IPS-20b (cell line): ENCODE results near the gene ABCA3.

Experiments used
- H3K27ac ChIP-seq: one replicate; pipeline ENCODE4 v1.5.1; 2013; ENCODE audit warnings: low read length
- H3K27me3 ChIP-seq: 2 replicates; pipeline ENCODE4 v1.6.1; 2013; ENCODE audit warnings: mild to moderate bottlenecking, low read length, inconsistent platforms; ENCODE audit not compliant: insufficient read depth
- H3K36me3 ChIP-seq: 2 replicates; pipeline ENCODE4 v1.6.1; 2013; ENCODE audit warnings: low read depth, mild to moderate bottlenecking, inconsistent platforms, low read length, moderate library complexity; ENCODE audit not compliant: insufficient read depth
- H3K4me1 ChIP-seq: 2 replicates; pipeline ENCODE4 v1.6.1; 2013; ENCODE audit warnings: mild to moderate bottlenecking, control low read depth, inconsistent platforms, low read length, moderate library complexity; ENCODE audit not compliant: insufficient read depth
- H3K4me3 ChIP-seq: 2 replicates; pipeline ENCODE4 v1.5.1; 2013; ENCODE audit warnings: mild to moderate bottlenecking, low read length, inconsistent platforms
- H3K9ac ChIP-seq: 2 replicates; pipeline ENCODE4 v1.6.1; 2013; ENCODE audit warnings: low read depth, mild to moderate bottlenecking, inconsistent platforms, low read length, moderate library complexity
- H3K9me3 ChIP-seq: 2 replicates; pipeline ENCODE4 v1.6.1; 2013; ENCODE audit warnings: mild to moderate bottlenecking, low read depth, low read length, inconsistent platforms; ENCODE audit not compliant: insufficient read depth

ABCA3 gene

GRCh38 chr16:2328428-2328827, 12.1 kb downstream of the ABCA3 start:
- no peaks in the 10 kb centered on the region for H3K9me3 ChIP-seq
- no peaks in the 10 kb centered on the region for H3K36me3 ChIP-seq
- H3K4me1 ChIP-seq: no peaks in the 10 kb centered on the region
- H3K27me3 ChIP-seq: no peaks in the 10 kb centered on the region
- H3K9ac ChIP-seq: no peak overlapping the region
- H3K4me3 ChIP-seq: no peak overlapping the region
- H3K27ac ChIP-seq: no peak overlapping the region

GRCh38 chr16:2326191-2326590, 14.3 kb downstream of the ABCA3 start:
- H3K4me1 ChIP-seq: no peaks in the 10 kb centered on the region
- H3K9me3 ChIP-seq: no peaks in the 10 kb centered on the region
- H3K9ac ChIP-seq: no peak overlapping the region
- no peak overlapping the region for H3K4me3 ChIP-seq
- no peaks in the 10 kb centered on the region for H3K27me3 ChIP-seq
- no peaks in the 10 kb centered on the region for H3K36me3 ChIP-seq
- no peak overlapping the region for H3K27ac ChIP-seq

DNA sequence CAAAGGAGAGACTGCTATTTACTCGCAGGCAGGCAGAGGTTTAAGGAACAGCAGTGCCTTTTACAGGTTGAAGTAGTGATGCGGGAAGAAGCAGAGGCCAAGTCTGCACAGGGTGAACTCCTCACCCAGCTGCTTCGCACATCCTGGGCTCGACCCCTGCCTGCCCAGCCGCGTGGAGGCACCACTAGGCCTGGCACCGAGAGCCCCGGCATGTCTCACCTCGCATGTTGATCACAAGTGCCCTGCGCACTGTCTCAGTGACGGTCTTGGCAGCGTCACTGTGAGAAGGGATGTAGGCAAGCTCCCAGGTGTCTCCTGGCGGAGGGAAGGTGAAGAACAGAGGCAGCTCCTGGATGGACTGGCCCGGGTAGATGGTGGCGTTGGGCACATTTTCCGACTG, 14.7 kb downstream of the ABCA3 start:
- H3K4me1 ChIP-seq: no peaks in the 10 kb centered on the region
- no peak overlapping the region for H3K9ac ChIP-seq
- H3K27me3 ChIP-seq: no peaks in the 10 kb centered on the region
- no peak overlapping the region for H3K4me3 ChIP-seq
- no peaks in the 10 kb centered on the region for H3K36me3 ChIP-seq
- H3K27ac ChIP-seq: no peak overlapping the region
- H3K9me3 ChIP-seq: no peaks in the 10 kb centered on the region

GRCh38 chr16:2325181-2325580, 15.3 kb downstream of the ABCA3 start:
- Histone ChIP-seq H3K27ac (no peak overlapping the region), H3K27me3 (no peaks in the 10 kb centered on the region), H3K9me3 (no peaks in the 10 kb centered on the region), H3K36me3 (no peaks in the 10 kb centered on the region), H3K4me1 (no peaks in the 10 kb centered on the region), H3K9ac (no peak overlapping the region), H3K4me3 (no peak overlapping the region)

DNA sequence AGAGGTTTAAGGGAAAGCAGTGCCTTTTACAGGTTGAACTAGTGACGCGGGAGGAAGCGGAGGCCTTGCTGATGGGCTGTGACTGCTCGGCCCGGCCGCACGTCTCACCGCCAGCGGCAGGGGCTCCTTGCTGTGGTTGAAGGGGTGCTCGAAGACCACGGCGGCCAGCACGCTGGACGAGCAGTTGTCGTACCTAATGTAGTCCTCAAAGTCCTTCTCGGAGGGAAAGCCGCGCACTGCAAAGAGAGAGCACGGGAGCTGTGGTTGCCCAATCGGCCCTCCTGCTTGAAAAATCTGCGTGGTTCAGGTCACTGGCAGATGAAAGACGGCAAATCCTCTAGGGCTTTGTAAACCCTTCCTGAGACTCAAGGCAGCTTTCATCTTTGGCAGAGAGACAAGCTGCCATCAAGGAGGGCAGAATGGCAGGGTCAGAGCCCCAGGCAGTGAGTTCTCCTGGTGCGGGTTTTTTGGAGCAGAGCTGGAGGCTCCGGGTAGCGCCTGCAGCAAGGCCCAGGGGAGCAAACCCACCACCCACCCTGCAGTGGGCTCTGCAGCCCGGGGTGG, 16.1 kb downstream of the ABCA3 start:
- Histone ChIP-seq H3K36me3 (no peaks in the 10 kb centered on the region), H3K4me1 (no peaks in the 10 kb centered on the region), H3K27me3 (no peaks in the 10 kb centered on the region), H3K9me3 (no peaks in the 10 kb centered on the region), H3K4me3 (no peak overlapping the region), H3K27ac (no peak overlapping the region), H3K9ac (no peak overlapping the region)

GRCh38 chr16:2323701-2324100, 16.8 kb downstream of the ABCA3 start:
- no peak overlapping the region for H3K4me3 ChIP-seq
- H3K27me3 ChIP-seq: no peaks in the 10 kb centered on the region
- no peak overlapping the region for H3K9ac ChIP-seq
- H3K4me1 ChIP-seq: no peaks in the 10 kb centered on the region
- no peak overlapping the region for H3K27ac ChIP-seq
- H3K9me3 ChIP-seq: no peaks in the 10 kb centered on the region
- H3K36me3 ChIP-seq: no peaks in the 10 kb centered on the region

- no peaks in the 10 kb centered on the region for H3K4me1 ChIP-seq
- H3K4me3 ChIP-seq: no peak overlapping the region
- no peaks in the 10 kb centered on the region for H3K36me3 ChIP-seq
- H3K27ac ChIP-seq: no peak overlapping the region
- no peaks in the 10 kb centered on the region for H3K9me3 ChIP-seq
- H3K27me3 ChIP-seq: no peaks in the 10 kb centered on the region
- H3K9ac ChIP-seq: no peak overlapping the region
Observed at GRCh38 chr16:2319606-2320005, 20.9 kb downstream of the ABCA3 start.

- Histone ChIP-seq H3K9ac (no peak overlapping the region), H3K27ac (no peak overlapping the region), H3K4me3 (no peak overlapping the region), H3K4me1 (no peaks in the 10 kb centered on the region), H3K9me3 (no peaks in the 10 kb centered on the region), H3K27me3 (no peaks in the 10 kb centered on the region), H3K36me3 (no peaks in the 10 kb centered on the region)
Observed at GRCh38 chr16:2317231-2318020, 23.1 kb downstream of the ABCA3 start.

DNA sequence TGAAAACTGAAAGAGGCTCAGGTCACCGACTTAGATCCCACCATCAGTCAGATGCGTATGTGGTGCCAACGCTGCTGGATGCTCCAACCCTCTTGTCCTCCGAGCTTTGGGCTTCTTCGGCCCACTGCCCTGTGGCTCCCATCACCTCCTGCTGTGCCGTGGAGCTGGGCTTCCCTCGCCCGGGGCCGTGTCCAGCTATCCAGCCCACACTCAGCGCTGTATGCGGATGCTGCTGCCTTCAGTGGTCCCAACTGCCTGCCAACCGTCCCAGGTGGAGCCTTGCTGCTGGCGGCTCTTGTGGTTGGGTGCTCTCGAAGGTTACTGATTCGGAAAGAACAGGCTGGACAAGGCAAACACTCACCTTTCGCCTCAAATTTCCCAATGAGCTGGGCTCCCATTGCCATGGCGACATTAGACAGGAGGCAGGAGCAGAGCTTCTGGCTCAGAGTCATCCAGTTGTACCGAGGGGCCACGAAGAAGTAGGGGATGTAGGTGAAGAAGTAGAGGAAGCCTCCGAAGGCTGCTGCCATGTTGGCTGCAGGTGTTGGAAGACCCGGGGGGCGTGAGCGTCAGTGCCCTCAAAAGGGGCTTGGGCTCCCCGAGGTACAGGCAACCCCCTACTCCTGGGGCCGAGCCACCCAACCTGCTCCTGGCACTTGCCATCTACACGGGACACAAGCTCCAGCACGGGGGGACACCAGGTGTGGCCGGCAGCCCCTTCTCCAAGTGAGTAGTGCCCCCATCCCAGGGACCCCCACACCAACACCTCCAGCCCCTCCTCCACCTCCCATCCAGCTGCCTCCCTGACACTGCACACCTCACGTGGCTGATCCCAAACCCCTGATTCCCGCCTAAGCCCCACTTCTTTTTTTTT, 32.2 kb downstream of the ABCA3 start:
- Histone ChIP-seq H3K36me3 (no peaks in the 10 kb centered on the region), H3K27ac (no peak overlapping the region), H3K9ac (no peak overlapping the region), H3K4me1 (no peaks in the 10 kb centered on the region), H3K4me3 (no peak overlapping the region), H3K9me3 (no peaks in the 10 kb centered on the region), H3K27me3 (no peaks in the 10 kb centered on the region)

DNA sequence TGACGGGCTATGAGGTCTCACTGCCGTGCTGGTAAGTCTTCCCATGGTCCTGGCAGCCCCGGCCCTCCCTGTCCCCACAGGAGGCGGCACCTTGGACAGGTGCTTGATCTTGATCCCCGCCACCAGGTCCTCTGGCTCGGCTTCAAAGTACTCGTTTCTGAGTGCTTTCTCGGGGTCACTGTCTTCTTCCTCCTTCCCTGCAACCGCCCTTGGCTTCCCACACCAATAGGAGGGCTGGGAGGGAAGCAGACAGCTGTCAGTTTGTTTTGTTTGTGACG, 40.7 kb downstream of the ABCA3 start:
- Histone ChIP-seq H3K9ac (no peak overlapping the region), H3K4me1 (no peaks in the 10 kb centered on the region), H3K36me3 (no peaks in the 10 kb centered on the region), H3K9me3 (no peaks in the 10 kb centered on the region), H3K27ac (no peak overlapping the region), H3K4me3 (no peak overlapping the region), H3K27me3 (no peaks in the 10 kb centered on the region)

DNA sequence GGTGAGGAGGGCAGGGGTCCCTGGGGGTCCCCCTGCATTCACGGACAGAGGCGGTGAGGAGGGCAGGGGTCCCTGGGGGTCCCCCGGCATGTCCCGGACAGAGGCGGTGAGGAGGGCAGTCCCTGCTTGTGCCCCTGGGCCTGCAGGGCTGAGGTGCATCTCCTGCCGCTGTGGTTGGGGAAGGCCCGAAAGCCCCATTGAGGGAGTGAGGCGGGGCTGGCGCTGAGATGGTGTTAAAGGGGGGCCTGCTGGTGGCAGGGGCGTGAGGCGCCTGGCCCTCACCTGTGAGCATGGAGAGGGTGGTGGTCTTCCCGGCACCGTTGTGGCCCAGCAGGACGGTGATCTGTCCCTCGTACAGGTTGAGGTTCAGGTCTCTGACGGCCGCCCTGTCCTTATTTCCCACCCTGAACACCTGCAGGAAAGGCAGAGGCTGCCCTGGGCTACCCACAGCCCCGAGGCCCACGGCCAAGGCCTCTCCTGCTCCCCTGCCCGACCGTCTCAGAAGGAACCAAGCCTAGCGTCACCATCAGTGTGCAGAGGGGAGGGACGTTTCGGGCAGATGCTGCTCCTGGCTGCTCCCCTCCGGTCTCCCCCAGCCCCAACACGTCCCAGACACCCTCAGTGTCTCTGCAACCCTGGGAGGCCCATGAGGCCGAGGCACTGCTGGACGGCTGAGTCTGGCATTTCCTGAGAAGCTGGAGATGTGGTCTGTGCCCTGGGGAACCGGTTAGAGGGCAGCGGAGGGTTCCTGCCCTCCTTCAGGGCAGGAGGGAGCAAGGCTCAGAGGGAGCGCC, 41.2 kb downstream of the ABCA3 start:
- H3K9me3 ChIP-seq: no peaks in the 10 kb centered on the region
- H3K36me3 ChIP-seq: no peaks in the 10 kb centered on the region
- no peak overlapping the region for H3K9ac ChIP-seq
- H3K4me1 ChIP-seq: no peaks in the 10 kb centered on the region
- H3K27me3 ChIP-seq: no peaks in the 10 kb centered on the region
- no peak overlapping the region for H3K27ac ChIP-seq
- no peak overlapping the region for H3K4me3 ChIP-seq
